Thyroid gland (tissue), 4 donors: Measurements from ENCODE around the gene ITPRID2.

Source experiments
- POLR2A ChIP-seq, 2 donors: fragments of 450-650 bp; IDR thresholded peaks; one replicate each; pipeline ENCODE4 v1.6.1; 2017; ENCODE audit warnings: antibody characterized with exemption in 2 of 2, mild to moderate bottlenecking in 2 of 2, moderate library complexity in 1 of 2
- TF ChIP-seq, protein P1 (sequence below), 6 experiments: fragments of 200-600 bp in 3 of 6; fragments of 450-650 bp in 3 of 6; sonication (generic) in 3 of 6; IDR thresholded peaks; one replicate each; pipeline ENCODE4 v1.5.1; 2016 to 2019; ENCODE audit warnings: antibody characterized with exemption in 6 of 6, mild to moderate bottlenecking in 2 of 6, inconsistent platforms in 1 of 6, moderate library complexity in 1 of 6

DNA sequence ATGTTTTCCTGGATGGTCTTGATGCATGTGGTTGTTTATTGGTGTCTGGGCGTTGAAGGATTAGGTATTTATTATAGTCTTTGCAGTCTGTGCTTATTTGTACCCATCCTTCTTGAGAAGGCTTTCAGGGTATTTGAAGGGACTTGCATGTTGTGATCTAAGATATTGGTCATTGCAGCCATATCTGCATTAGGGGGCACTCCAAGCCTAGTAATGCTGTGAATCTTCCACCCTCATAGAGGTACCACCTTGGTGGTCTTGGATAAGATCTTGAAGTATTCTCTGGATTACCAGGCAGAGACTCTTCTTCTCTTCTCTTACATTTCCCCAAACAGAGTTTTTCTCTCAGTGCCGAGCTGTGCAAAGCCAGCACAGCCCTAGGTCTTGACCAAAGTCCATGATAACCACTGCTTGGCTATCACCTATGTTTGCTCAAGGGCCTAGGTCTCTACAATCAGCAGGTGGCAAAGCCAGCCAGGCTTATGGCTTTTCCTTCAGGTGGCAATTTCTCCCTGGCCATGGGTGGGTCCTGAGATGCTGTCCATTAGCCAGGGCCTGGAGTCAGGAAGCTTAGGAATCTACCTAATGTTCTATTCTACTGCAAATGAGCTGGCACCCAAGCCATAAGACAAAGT lies 78.7 kb downstream of the ITPRID2 start:
- TF ChIP-seq, protein P1, sequence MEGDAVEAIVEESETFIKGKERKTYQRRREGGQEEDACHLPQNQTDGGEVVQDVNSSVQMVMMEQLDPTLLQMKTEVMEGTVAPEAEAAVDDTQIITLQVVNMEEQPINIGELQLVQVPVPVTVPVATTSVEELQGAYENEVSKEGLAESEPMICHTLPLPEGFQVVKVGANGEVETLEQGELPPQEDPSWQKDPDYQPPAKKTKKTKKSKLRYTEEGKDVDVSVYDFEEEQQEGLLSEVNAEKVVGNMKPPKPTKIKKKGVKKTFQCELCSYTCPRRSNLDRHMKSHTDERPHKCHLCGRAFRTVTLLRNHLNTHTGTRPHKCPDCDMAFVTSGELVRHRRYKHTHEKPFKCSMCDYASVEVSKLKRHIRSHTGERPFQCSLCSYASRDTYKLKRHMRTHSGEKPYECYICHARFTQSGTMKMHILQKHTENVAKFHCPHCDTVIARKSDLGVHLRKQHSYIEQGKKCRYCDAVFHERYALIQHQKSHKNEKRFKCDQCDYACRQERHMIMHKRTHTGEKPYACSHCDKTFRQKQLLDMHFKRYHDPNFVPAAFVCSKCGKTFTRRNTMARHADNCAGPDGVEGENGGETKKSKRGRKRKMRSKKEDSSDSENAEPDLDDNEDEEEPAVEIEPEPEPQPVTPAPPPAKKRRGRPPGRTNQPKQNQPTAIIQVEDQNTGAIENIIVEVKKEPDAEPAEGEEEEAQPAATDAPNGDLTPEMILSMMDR (IDR thresholded peaks at IDR 0.05), result no peak
- no peak for TF ChIP-seq POLR2A (IDR thresholded peaks at IDR 0.05)
